NOMO-1 (cell line): Measurements from ENCODE around the gene LYPD6B.

Source experiments
- DNase-seq, 2 experiments: peaks; one replicate each; lab custom pipeline; 2025; ENCODE audit not compliant: unreplicated experiment in 2 of 2; lab: John Stamatoyannopoulos, UW

LYPD6B gene

GRCh38 chr2:149038442-149039212 lies at the start of gene LYPD6B:
TSS of gene LYPD6B (plus strand) at chr2:149038699. CDS start at chr2:149130949, 92,250 bp downstream.
- peak in 1 of 2 experiments; percentile 18 for DNase-seq

- DNase-seq = peak; percentile 43 to 80
Observed at GRCh38 chr2:148989882-148990493, 48.5 kb upstream of the LYPD6B start.

GRCh38 chr2:148990968-148991367 lies 47.5 kb upstream of the LYPD6B start:
- no peak for DNase-seq

GRCh38 chr2:148992448-148992847 lies 46.1 kb upstream of the LYPD6B start:
- no peak for DNase-seq

- no peak for DNase-seq
Observed at GRCh38 chr2:148993351-148993750, 45.1 kb upstream of the LYPD6B start.

- DNase-seq = no peak
Observed at GRCh38 chr2:148994341-148994740, 44.2 kb upstream of the LYPD6B start.

GRCh38 chr2:148996805-148997204 lies 41.7 kb upstream of the LYPD6B start:
- DNase-seq = no peak

- DNase-seq = no peak
Observed at GRCh38 chr2:148998165-148998830, 40.2 kb upstream of the LYPD6B start.

- no peak for DNase-seq
Observed at GRCh38 chr2:148998831-148999200, 39.7 kb upstream of the LYPD6B start.

GRCh38 chr2:148999451-148999921 lies 39.0 kb upstream of the LYPD6B start:
- DNase-seq = no peak

GRCh38 chr2:149000158-149000938 lies 38.2 kb upstream of the LYPD6B start:
- DNase-seq = peak in 1 of 2 experiments; percentile 55

GRCh38 chr2:149001496-149001895 lies 37.0 kb upstream of the LYPD6B start:
- no peak for DNase-seq

- DNase-seq = no peak
Observed at GRCh38 chr2:149002378-149002890, 36.1 kb upstream of the LYPD6B start.

- DNase-seq = no peak
Observed at GRCh38 chr2:149002891-149003740, 35.4 kb upstream of the LYPD6B start.

GRCh38 chr2:149004836-149005235 lies 33.7 kb upstream of the LYPD6B start:
- DNase-seq = no peak

- no peak for DNase-seq
Observed at GRCh38 chr2:149005471-149006077, 32.9 kb upstream of the LYPD6B start.

- no peak for DNase-seq
Observed at GRCh38 chr2:149006883-149007543, 31.5 kb upstream of the LYPD6B start.

- DNase-seq = no peak
Observed at GRCh38 chr2:149008381-149008780, 30.1 kb upstream of the LYPD6B start.
